GM19351 (cell line): Measurements from ENCODE around the gene TNFSF8.

Experiments used
- ATAC-seq: cut with Tn5 transposase; IDR thresholded peaks from one replicate; pipeline ENCODE4 v1.9.1; 2021; ENCODE audit warnings: mild to moderate bottlenecking, moderate library complexity; ENCODE audit not compliant: unreplicated experiment

TNFSF8 gene, protein sequence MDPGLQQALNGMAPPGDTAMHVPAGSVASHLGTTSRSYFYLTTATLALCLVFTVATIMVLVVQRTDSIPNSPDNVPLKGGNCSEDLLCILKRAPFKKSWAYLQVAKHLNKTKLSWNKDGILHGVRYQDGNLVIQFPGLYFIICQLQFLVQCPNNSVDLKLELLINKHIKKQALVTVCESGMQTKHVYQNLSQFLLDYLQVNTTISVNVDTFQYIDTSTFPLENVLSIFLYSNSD

GRCh38 chr9:114930056-114930812, at the start of gene TNFSF8:
TNFSF8 (minus strand) TSS chr9:114930591; CDS start chr9:114930303, 288 bp downstream.
- ATAC-seq, result peak; percentile 68

GRCh38 chr9:114973216-114973615, 42.8 kb upstream of the TNFSF8 start:
- ATAC-seq, result no peak

DNA sequence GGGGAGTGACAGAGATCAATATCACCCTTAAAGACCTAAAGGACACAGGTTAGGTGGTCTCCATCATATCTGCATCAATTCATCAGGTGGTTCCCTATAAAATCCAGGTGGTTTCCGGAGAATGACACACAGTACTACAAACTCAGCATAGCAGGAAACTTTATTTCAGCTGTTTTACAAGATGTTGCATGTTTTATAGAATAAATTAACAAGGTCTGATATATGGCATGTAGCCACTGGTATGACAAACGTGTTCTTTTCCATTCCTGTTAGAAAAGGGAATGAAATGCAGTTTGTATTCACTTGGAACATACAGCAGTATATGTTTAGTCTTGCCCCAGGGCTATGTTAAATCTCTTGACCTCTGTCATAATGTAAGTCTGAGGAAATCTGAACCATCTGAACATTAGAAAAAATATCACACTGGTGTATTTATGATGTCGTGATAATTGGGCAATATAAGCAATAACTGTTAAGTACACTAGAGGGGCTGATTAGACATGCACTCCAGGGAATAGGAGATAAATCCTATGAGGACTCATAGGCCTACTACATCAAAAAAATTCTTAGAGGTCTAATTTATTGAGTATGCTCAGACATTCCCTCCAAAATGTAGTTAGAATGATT, 42.2 kb upstream of the TNFSF8 start:
- no peak for ATAC-seq

DNA sequence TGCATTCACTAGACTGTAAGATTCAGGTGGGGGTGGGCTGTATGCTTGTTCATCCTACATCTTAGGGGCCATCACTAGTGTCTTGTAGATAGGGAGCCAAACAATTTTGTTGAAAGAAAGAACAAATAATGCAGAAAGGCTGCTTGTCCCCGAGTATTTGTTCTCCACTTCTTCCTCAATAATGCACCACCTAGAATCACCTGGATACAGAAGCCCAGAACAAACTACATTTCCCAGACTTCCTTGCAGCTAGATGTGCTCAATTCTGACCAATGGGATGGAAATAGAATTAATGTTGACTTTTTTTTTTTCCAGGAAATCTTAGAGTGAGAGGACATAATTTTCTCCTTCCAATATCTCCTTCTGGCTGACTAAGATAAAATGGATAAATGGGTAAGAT, 38.9 kb upstream of the TNFSF8 start:
- ATAC-seq, result no peak

DNA sequence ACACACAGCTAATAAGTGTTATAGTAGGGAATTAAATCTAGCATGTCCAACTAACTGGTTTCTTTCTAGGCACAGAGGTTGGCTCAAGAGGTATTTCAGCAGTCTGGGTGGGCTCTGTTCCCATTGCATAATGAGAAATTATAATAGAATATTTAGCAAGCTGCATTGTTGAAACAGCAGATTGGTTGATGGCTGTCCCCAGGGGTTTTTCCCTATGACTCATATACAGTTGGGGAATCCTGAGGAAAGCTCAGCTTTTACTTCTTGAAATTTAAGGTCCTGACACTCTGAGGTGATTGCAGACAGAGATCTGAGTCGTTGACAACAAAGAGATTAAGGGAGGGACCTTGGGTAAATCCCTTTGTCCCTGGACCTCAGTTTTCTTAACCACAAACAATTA, 38.3 kb upstream of the TNFSF8 start:
- no peak for ATAC-seq

- no peak for ATAC-seq
These were observed 35.2 kb upstream of the TNFSF8 start for GRCh38 chr9:114965564-114965963.

DNA sequence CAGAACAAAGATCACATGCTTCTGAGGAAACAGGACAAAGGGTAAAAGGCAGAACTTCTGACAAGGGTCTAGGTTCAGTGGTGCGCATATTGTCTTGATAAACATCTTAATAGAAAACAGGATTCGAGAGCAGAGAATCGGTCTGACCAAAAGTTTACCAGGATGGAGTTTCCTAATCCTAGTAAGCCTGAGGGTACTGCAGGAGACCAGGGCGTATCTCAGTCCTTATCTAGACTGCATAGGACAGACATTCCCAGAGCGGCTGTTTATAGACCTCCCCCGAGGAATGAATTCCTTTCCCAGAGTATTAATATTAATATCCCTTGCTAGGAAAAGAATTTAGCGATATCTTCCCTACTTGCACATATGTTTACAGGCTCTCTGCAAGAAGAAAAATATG, 32.4 kb upstream of the TNFSF8 start:
- ATAC-seq, result no peak

GRCh38 chr9:114960276-114960675, 29.9 kb upstream of the TNFSF8 start:
- ATAC-seq, result no peak

- no peak for ATAC-seq
These were observed 28.4 kb upstream of the TNFSF8 start for GRCh38 chr9:114958844-114959235.

GRCh38 chr9:114958021-114958843, 27.8 kb upstream of the TNFSF8 start:
- ATAC-seq, result peak; percentile 68

DNA sequence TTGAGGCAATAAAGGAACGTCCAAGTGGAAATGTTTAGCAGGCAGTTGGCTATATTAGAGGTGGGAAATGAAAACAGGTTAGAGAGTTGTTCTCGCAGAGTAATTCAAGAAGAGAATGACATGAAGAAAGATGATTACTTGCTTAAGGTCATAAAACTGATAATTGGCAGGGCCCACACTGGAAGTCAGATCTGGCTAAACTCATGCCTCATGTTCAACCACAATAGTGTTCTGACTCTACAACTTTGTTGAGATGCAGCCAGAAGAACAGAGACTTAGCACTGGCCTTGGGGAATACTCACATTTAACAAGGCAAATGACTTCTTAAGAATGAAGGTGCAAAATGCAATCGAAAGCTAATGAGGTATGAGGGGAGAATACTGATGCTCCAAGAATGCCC, 27.2 kb upstream of the TNFSF8 start:
- ATAC-seq, result peak; percentile 27

DNA sequence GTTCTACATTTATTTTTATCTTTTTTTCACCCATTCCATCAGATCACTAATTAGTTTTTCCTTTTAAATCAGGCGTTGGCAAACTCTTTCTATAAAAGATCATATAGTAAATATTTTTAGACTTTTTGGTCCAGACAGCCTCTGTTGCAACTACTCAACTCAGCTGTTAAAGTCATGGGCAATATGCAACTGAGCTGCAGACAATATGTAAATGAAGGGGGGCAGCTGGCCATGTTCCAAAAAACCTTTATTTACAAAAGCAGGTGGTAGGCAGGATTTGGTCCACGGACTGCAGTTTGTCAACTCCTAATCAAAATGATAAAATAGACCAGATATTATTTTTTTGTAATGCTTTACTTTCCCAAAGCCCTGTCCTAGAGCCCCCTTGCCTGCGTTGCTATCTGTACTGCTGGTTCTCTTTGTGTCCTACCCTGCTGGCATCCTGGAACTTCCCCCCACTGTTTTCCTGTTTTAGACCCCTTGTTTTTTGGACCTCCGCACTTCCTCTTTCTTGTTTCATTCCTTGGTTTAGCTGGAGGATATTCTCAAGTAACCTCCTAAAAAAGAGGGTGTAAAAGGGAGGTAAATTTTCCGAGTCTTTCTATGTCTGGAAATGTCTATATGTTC, 24.7 kb upstream of the TNFSF8 start:
- no peak for ATAC-seq

DNA sequence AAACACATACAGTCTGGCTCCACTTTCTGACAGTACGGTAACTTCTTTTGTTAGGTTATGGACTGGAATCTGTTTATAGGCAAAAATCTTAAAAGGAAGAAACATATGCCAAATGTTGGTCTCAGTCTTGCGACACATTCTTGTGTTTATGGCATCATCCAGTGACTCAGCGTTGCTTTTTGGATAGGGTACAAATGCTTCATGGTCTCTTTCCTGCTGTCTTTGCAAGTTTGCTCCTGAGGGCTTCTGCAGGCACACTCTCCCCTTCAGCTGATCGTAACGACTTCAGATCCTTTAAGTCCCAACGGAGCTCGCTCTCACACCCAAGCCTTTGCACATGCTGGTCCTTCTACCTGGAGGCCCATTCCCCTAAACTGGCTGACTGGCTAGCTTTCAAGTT, 23.6 kb upstream of the TNFSF8 start:
- no peak for ATAC-seq

DNA sequence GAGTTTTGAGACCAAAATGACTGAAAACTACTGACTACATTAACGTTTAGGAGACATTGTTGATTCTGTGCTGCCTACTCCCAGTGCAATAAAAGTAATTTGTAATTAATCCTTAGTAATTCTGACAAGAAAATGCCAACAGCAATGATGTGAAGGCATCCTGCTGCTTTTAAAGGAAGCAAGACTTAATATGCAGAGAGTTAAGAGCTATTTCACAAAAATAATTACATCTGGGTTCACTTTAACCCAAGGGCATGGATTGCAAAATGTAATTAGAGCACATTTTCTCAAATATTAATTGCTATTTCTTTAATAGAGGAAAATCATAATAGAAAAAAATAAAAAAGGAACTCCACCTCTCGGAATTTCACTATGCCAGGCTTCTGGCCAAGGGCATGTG, 22.7 kb upstream of the TNFSF8 start:
- ATAC-seq, result no peak

DNA sequence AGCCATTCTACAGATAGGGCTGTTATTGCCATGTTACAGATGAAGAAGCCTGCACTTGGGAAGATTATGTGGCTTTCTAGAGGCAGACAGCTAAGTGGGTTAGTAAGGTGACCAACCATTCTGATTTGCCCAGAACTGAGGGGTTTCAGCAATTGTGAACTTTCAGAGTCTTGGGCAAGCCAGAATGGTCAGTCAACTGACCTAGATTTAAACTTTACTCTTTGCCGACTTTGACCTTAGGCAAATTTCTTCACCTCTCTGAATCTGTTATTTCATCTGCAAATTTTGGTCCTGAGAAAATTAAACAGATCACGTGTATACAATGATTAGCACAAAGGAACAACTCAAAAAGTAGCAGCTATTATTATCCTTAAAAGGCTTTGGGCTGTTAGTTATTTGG, 20.4 kb upstream of the TNFSF8 start:
- no peak for ATAC-seq

DNA sequence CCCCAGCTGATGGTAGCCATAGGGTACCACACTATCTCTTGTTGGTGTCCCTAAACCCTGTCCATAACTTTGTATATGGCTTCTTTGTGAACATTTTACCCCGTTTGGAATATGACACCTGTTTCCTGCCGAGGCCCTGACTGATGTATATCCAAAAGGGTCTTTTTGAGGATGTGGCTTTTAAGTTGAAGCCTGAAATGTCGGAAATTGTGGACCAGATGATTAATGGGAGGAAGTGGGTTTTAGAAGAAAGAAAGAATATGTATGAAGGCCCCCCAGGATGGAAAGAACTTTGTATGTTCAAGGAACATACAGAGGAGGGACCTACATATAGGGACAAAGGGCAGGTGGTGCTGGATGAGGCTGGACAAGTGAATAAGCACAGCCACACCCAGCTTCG, 16.7 kb upstream of the TNFSF8 start:
- no peak for ATAC-seq

GRCh38 chr9:114945616-114946412, 15.4 kb upstream of the TNFSF8 start:
- no peak for ATAC-seq

GRCh38 chr9:114941376-114941775, 11.0 kb upstream of the TNFSF8 start:
- no peak for ATAC-seq

GRCh38 chr9:114938687-114939575, 8.5 kb upstream of the TNFSF8 start:
- no peak for ATAC-seq
